K562 (cell line): ENCODE measurements around the gene MYL11. TPM values are rescaled to one million over a fixed set of nuclear protein-coding genes. Genes with fewer than 3 reads are reported as not detected.
A peak's percentile ranks its signal among the peaks of the same experiment; 100 is the strongest.

Experiments
- ATAC-seq: fragments of 200-7000 bp; cut with Tn5 transposase; 3 replicates; pipeline ENCODE4 v1.9.1; 2020; ENCODE audit warnings: moderate library complexity
- BruUV-seq: library from RNA; stranded (reverse); fragments of 400-500 nt; replicated peaks from 2 replicates; lab custom pipeline; 2021; lab: Mats Ljungman, UMichigan
- CTCF ChIA-PET: fragments of 300-600 bp; formaldehyde crosslinking; extraction: SDS; loops from one replicate; lab custom pipeline; 2021; ENCODE audit warnings: low intra/inter-chr PET ratio; lab: Yijun Ruan, JAX
- POLR2A ChIA-PET: fragments of 300-600, 350-650 bp; sonication (Branson Sonifier 250); formaldehyde crosslinking; extraction: SDS; loops from one replicate; lab custom pipeline; 2021; ENCODE audit warnings: antibody characterized with exemption, inconsistent platforms; lab: Yijun Ruan, JAX
- DNase-seq, 4 experiments: peaks; one replicate each; pipeline versions ENCODE4 v3.0.0 to v3.0.0-alpha.2; 2011 to 2018; ENCODE audit warnings: low spot score in 3 of 4, mixed read lengths in 3 of 4; ENCODE audit errors: extremely low read depth in 1 of 4
- FAIRE-seq: peaks from 2 replicates; lab custom pipeline; 2011; peaks lifted over from hg19 to GRCh38; lab: Jason Lieb, UNC
- H2AFZ ChIP-seq: 2 replicates; pipeline ENCODE4 v1.6.0; 2011; ENCODE audit warnings: low read depth, low read length, control low read depth, inconsistent platforms
- H3K27ac ChIP-seq: fragments of 200-600 bp; 3 replicates; pipeline ENCODE4 v1.8.0; 2011; ENCODE audit warnings: low read depth, mild to moderate bottlenecking, control low read depth, inconsistent platforms, low read length, moderate library complexity, mixed read lengths; ENCODE audit errors: extremely low read depth
- H3K27me3 ChIP-seq, 2 experiments: fragments of 300-600 bp in 1 of 2; 2 replicates in 1 of 2; 3 replicates in 1 of 2; pipeline versions ENCODE4 v1.6.0 to v1.8.0; 2011; ENCODE audit warnings: inconsistent platforms in 2 of 2, low read length in 2 of 2, mild to moderate bottlenecking in 1 of 2, mixed read lengths in 1 of 2, moderate library complexity in 1 of 2; ENCODE audit not compliant: control insufficient read depth in 2 of 2, insufficient read depth in 2 of 2
- H3K36me3 ChIP-seq: fragments of 300-600 bp; 3 replicates; pipeline ENCODE4 v1.8.0; 2011; ENCODE audit warnings: mild to moderate bottlenecking, low read length, inconsistent platforms; ENCODE audit not compliant: control insufficient read depth, insufficient read depth
- H3K4me1 ChIP-seq, 2 experiments: fragments of 200-600 bp in 1 of 2; replicated peaks in 1 of 2; 2 replicates in 1 of 2; 3 replicates in 1 of 2; pipeline versions ENCODE4 v1.5.1 to v1.8.0; 2011; ENCODE audit warnings: inconsistent platforms in 2 of 2, low read length in 2 of 2, mild to moderate bottlenecking in 1 of 2, mixed read lengths in 1 of 2, moderate library complexity in 1 of 2; ENCODE audit not compliant: control insufficient read depth in 2 of 2, insufficient read depth in 2 of 2
- H3K4me2 ChIP-seq: 2 replicates; pipeline ENCODE4 v1.6.1; 2011; ENCODE audit warnings: low read length, control low read depth, inconsistent platforms, mixed read lengths; ENCODE audit not compliant: insufficient read depth
- H3K4me3 ChIP-seq: fragments of 200-600 bp; sonication (generic), shearing (Covaris generic); 2 replicates; pipeline ENCODE4 v1.5.1; 2016; ENCODE audit warnings: control low read depth, inconsistent platforms
- H3K79me2 ChIP-seq: fragments of 200-600 bp; 3 replicates; pipeline ENCODE4 v1.8.0; 2011; ENCODE audit warnings: low read length, inconsistent platforms; ENCODE audit not compliant: control insufficient read depth, insufficient read depth
- H3K9ac ChIP-seq, 2 experiments: 2 replicates each; pipeline versions ENCODE4 v1.6.0 to v1.6.1; 2011; ENCODE audit warnings: low read depth in 2 of 2, low read length in 2 of 2, control low read depth in 1 of 2, inconsistent platforms in 1 of 2, mild to moderate bottlenecking in 1 of 2, mixed read lengths in 1 of 2; ENCODE audit not compliant: insufficient read depth in 1 of 2
- H3K9me1 ChIP-seq: one replicate; pipeline ENCODE4 v1.6.0; 2011; ENCODE audit warnings: inconsistent platforms, mild to moderate bottlenecking, low read length, moderate library complexity; ENCODE audit not compliant: control insufficient read depth, insufficient read depth
- H3K9me3 ChIP-seq: replicated peaks from 2 replicates; pipeline ENCODE4 v1.5.1; 2011; ENCODE audit warnings: low read depth, low read length, inconsistent platforms; ENCODE audit not compliant: control insufficient read depth, insufficient read depth
- H4K20me1 ChIP-seq: replicated peaks from 2 replicates; pipeline ENCODE4 v1.6.1; 2011; ENCODE audit warnings: low read length, inconsistent platforms, mixed read lengths; ENCODE audit not compliant: control insufficient read depth, insufficient read depth
- ARID1B ChIP-seq: fragments of 450-650 bp; IDR thresholded peaks from 2 replicates; pipeline ENCODE4 v1.6.1; 2016; ENCODE audit warnings: antibody characterized with exemption, mild to moderate bottlenecking, inconsistent platforms
- DPF2 ChIP-seq: fragments of 450-650 bp; IDR thresholded peaks from 2 replicates; pipeline ENCODE4 v1.6.1; 2016
- EHMT2 ChIP-seq: fragments of 450-650 bp; IDR thresholded peaks from 2 replicates; pipeline ENCODE4 v1.6.1; 2018; ENCODE audit warnings: antibody characterized with exemption
- FOSL1 ChIP-seq: fragments of 200-800 bp; sonication (Bioruptor generic); conservative IDR thresholded peaks from 2 replicates; pipeline ENCODE4 v1.6.1; 2016; ENCODE audit warnings: missing genetic modification characterization, missing compliant biosample characterization
- HNRNPK ChIP-seq: fragments of 200-400 bp; formaldehyde crosslinking; IDR thresholded peaks from one replicate; pipeline ENCODE4 v1.6.1; 2018; ENCODE audit warnings: mild to moderate bottlenecking, low read depth, low read length; ENCODE audit not compliant: poor library complexity, severe bottlenecking
- HNRNPLL ChIP-seq: fragments of 200-400 bp; formaldehyde crosslinking; IDR thresholded peaks from 2 replicates; pipeline ENCODE4 v1.6.1; 2017; ENCODE audit warnings: low read length, low read depth, mild to moderate bottlenecking; ENCODE audit not compliant: poor library complexity, severe bottlenecking
- MAZ ChIP-seq, 2 experiments: fragments of 450-650 bp in 1 of 2; sonication (generic) in 1 of 2; formaldehyde crosslinking; IDR thresholded peaks in 1 of 2; conservative IDR thresholded peaks in 1 of 2; 2 replicates each; pipeline versions ENCODE4 v1.4.0 to v1.5.0; 2020; ENCODE audit warnings: mild to moderate bottlenecking in 1 of 2, missing genetic modification reagents in 1 of 2
- TAF1 ChIP-seq: IDR thresholded peaks from 2 replicates; pipeline ENCODE4 v1.6.1; 2011; ENCODE audit warnings: mild to moderate bottlenecking, low read length, moderate library complexity; ENCODE audit not compliant: insufficient read depth, control insufficient read depth, severe bottlenecking; ENCODE audit errors: extremely low read depth
- TAL1 ChIP-seq: fragments of 450-650 bp; IDR thresholded peaks from 2 replicates; pipeline ENCODE4 v1.6.1; 2016; ENCODE audit warnings: mild to moderate bottlenecking
- WGBS: fragments of 100-300 bp; shearing (Covaris generic); methylation state at CpG from one replicate; pipeline ENCODE4 v1.1.6; 2016; ENCODE audit warnings: low coverage, mixed read lengths; ENCODE audit not compliant: insufficient coverage; ENCODE audit errors: missing lambda C conversion rate; 5-methylcytosine and 5-hydroxymethylcytosine counted together
- in situ Hi-C: fragments of 300-500 bp; cut with MboI; formaldehyde crosslinking; loops from 4 replicates; pipeline ENCODE4 v1.15.0; 2018; ENCODE audit warnings: inconsistent platforms, mixed read lengths
- intact Hi-C: fragments of 100-400 bp; cut with micrococcal nuclease; formaldehyde crosslinking; loops from 2 replicates; pipeline ENCODE4 v1.14.2; 2022
- polyA plus RNA-seq, 8 experiments: library from polyadenylated mRNA; depleted of rRNA in 4 of 8; stranded (reverse) in 5 of 8; unstranded in 3 of 8; fragments of >200 nt; fragmentation: Nextera tagmentation in 2 of 8; fragmentation: Illumina TruSeq in 1 of 8; extraction: Ambion mirVana in 2 of 8; extraction: Trizol in 1 of 8; gene quantifications; 2 replicates each; pipeline versions ENCODE4 v1.2.1 to v1.2.3, GENCODE V29; 2011 to 2014; ENCODE audit warnings: inconsistent platforms in 1 of 8, missing spikeins in 1 of 8
- total RNA-seq, 7 experiments: library from RNA; depleted of rRNA in 6 of 7; stranded (reverse); fragments of >200 nt in 6 of 7; fragmentation: Illumina TruSeq in 2 of 7; extraction: Trizol in 2 of 7; gene quantifications; 2 replicates each; pipeline versions ENCODE4 v1.2.1 to v1.2.3, GENCODE V29; 2011 to 2021; ENCODE audit warnings: low replicate concordance in 1 of 7
- TF ChIP-seq, protein P1 (sequence below), 2 experiments: IDR thresholded peaks; 2 replicates each; pipeline ENCODE4 v1.6.1; 2011; ENCODE audit warnings: borderline replicate concordance in 1 of 2, control low read depth in 1 of 2, low read depth in 1 of 2, low read length in 1 of 2, mild to moderate bottlenecking in 1 of 2, mixed read lengths in 1 of 2, moderate library complexity in 1 of 2; ENCODE audit not compliant: insufficient read depth in 1 of 2, insufficient read length in 1 of 2, poor library complexity in 1 of 2, severe bottlenecking in 1 of 2; ENCODE audit errors: extremely low read depth in 1 of 2
- TF ChIP-seq, protein P2 (sequence below): fragments of 450-650 bp; formaldehyde crosslinking; IDR thresholded peaks from 2 replicates; pipeline ENCODE4 v1.4.0; 2020; ENCODE audit warnings: mild to moderate bottlenecking, moderate library complexity

Gene MYL11
- total and polyA plus RNA-seq, 9 of the 15 experiments (the other 6 are each of a cell fraction or from before 2014, with no cell fraction given): 0.31 to 1.5 (median 0.73) TPM; not detected in 4

DNA sequence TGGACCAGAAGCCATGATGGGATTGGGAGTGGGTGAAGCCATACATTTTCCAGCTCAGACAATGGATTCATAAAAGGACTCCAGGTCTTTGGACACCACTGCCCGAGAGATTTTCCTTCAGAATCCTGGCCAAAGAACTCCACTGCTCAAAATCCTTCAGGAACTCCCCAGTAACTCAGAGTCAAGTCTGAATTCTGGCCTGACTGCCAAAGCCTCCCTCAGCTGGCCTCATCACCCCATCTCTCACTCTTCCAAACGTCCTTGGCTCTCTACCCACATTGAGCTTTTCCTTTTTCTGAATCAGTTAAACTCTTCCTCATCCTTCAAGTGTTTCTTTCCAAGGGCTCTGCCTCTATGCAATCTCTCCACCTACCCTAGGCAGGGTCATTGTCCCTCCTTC, 8.9 kb downstream of the MYL11 start:
- Histone ChIP-seq H2AFZ (no peak overlapping the region), H4K20me1 (no peaks in the 10 kb centered on the region), H3K79me2 (peaks cover 16% of the 10 kb centered on the region), H3K9me3 (no peaks in the 10 kb centered on the region), H3K36me3 (peaks cover 7% of the 10 kb centered on the region; the same call in 1 of the 3 replicates), H3K4me3 (no peak overlapping the region), H3K9me1 (no peaks in the 10 kb centered on the region), H3K4me1 (peaks cover 32 to 38% of the 10 kb centered on the region in 2 experiments), H3K27ac (no peak overlapping the region), H3K9ac (no peak overlapping the region; a peak in 1 of 4 replicates), H3K27me3 (no peaks in the 10 kb centered on the region), H3K4me2 (no peak overlapping the region)
- DNase-seq: no peak
- in situ Hi-C loops: no loop called here
- POLR2A ChIA-PET: interaction anchor here (0.7 to 1.6 kb wide), 5 partner anchors 9 to 17 kb away, joined by 3 to 5 read pairs (median 3); no protein-coding TSS in a partner anchor
- no peak for TF ChIP-seq HNRNPK
- TF ChIP-seq TAF1: no peak
- CTCF ChIA-PET: no interaction called here
- no peak for ATAC-seq
- FAIRE-seq: no peak
- WGBS: 38% methylated on average over 2 of the region's 2 CpGs
- BruUV-seq: no TSS peak
- intact Hi-C loops: no loop called here

DNA sequence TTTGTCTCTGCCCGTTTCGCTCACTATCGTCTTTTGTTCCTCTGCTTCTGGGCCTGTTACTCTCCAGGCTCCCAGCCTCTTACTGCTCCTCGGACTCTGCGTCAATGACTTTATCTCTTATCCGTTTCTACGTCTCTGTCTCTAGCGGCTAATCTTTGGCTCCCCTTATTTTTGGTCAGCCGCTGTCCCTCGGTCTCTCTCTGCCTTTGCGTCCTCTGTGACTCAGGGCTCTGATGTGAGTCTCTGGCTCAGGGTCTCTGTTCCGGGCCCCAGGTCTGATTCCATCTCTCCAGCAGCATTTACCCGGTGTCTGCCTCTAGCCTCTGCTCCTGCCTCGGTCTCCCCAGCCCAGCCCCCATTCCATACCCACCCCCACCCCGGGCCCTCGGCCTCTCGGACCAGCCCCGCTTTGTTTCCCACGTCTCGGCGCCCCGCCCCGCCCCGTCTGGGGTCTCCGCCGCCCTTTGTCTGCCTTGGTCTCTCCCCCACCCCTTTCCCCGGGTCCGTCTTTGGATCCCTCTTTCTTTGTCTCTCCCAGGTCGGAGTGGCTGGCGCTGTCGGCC, 20.1 kb downstream of the MYL11 start:
- peaks cover 10% of the 10 kb centered on the region for H3K79me2 ChIP-seq
- peaks cover 23 to 46% of the 10 kb centered on the region in 2 experiments for H3K4me1 ChIP-seq
- DNase-seq (peak in 3 of 4 experiments; percentile 27 to 76 (median 55)), ATAC-seq (peak; percentile 47), FAIRE-seq (peak; percentile 79)
- H3K9me3 ChIP-seq: no peaks in the 10 kb centered on the region
- 3% methylated on average over 22 of the region's 31 CpGs for WGBS
- H3K4me3 ChIP-seq: peak overlapping the region; percentile 87
- POLR2A ChIA-PET: interaction anchor here (0.6 to 1.9 kb wide), 6 partner anchors 12 to 346 kb away, joined by 3 to 5 read pairs (median 3); partner anchors contain the start of genes SEPTIN1, TBC1D10B and ZNF689
- intact Hi-C loops: loop anchor here (2.0 kb wide), 1 partner anchor 14 kb away; no protein-coding TSS in a partner anchor
- no peaks in the 10 kb centered on the region for H3K9me1 ChIP-seq
- H4K20me1 ChIP-seq: no peaks in the 10 kb centered on the region
- peak overlapping the region; percentile 79 to 95 for H3K9ac ChIP-seq
- in situ Hi-C loops: no loop called here
- H3K27ac ChIP-seq: peak overlapping the region; percentile 86
- H3K27me3 ChIP-seq: no peaks in the 10 kb centered on the region
- CTCF ChIA-PET: interaction anchor here (0.5 to 0.6 kb wide), 2 partner anchors 313 to 466 kb away, joined by 4 read pairs; no protein-coding TSS in a partner anchor
- BruUV-seq: no TSS peak
- peaks cover 21% of the 10 kb centered on the region; the same call in 2 of the 3 replicates for H3K36me3 ChIP-seq
- peak overlapping the region; percentile 76 for H3K4me2 ChIP-seq
- H2AFZ ChIP-seq: peak overlapping the region; percentile 93
- TF ChIP-seq DPF2 (peak; percentile 66; the same call in 1 of the 2 replicates), EHMT2 (no peak), ARID1B (peak; percentile 48), MAZ (CRISPR knock-in tag; conservative IDR thresholded peaks at IDR 0.05 in 1 of 2, IDR thresholded peaks at IDR 0.05 in 1 of 2) (no peak), TAL1 (peak; percentile 25; the same call in 1 of the 2 replicates), FOSL1 (0 out of 2 replicates have a peak, but pooled peaks have one; percentile 25), HNRNPLL (peak; percentile 49)
- TF ChIP-seq, protein P1, sequence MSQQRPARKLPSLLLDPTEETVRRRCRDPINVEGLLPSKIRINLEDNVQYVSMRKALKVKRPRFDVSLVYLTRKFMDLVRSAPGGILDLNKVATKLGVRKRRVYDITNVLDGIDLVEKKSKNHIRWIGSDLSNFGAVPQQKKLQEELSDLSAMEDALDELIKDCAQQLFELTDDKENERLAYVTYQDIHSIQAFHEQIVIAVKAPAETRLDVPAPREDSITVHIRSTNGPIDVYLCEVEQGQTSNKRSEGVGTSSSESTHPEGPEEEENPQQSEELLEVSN (IDR thresholded peaks at IDR 0.05; ENCODE audit: borderline replicate concordance in 1 of 2, extremely low read depth in 1 of 2, insufficient read depth in 1 of 2, insufficient read length in 1 of 2, low read depth in 1 of 2, low read length in 1 of 2, poor library complexity in 1 of 2, severe bottlenecking in 1 of 2): no peak
- TF ChIP-seq, protein P2, sequence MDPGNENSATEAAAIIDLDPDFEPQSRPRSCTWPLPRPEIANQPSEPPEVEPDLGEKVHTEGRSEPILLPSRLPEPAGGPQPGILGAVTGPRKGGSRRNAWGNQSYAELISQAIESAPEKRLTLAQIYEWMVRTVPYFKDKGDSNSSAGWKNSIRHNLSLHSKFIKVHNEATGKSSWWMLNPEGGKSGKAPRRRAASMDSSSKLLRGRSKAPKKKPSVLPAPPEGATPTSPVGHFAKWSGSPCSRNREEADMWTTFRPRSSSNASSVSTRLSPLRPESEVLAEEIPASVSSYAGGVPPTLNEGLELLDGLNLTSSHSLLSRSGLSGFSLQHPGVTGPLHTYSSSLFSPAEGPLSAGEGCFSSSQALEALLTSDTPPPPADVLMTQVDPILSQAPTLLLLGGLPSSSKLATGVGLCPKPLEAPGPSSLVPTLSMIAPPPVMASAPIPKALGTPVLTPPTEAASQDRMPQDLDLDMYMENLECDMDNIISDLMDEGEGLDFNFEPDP: no peak
